Esophagus squamous epithelium (tissue), 4 donors: ENCODE results near the gene PIWIL4.

Source experiments
- POLR2A ChIP-seq, 4 donors: fragments of 450-650 bp; IDR thresholded peaks; one replicate each; pipeline ENCODE4 v1.6.1; 2017; ENCODE audit warnings: antibody characterized with exemption in 4 of 4, mild to moderate bottlenecking in 4 of 4, moderate library complexity in 3 of 4
- TF ChIP-seq, protein P1 (sequence below), 6 experiments: fragments of 450-650 bp in 4 of 6; fragments of 200-600 bp in 2 of 6; sonication (generic) in 2 of 6; IDR thresholded peaks; one replicate each; pipeline ENCODE4 v1.5.1; 2016 to 2019; ENCODE audit warnings: antibody characterized with exemption in 6 of 6, mild to moderate bottlenecking in 4 of 6, moderate library complexity in 4 of 6

DNA sequence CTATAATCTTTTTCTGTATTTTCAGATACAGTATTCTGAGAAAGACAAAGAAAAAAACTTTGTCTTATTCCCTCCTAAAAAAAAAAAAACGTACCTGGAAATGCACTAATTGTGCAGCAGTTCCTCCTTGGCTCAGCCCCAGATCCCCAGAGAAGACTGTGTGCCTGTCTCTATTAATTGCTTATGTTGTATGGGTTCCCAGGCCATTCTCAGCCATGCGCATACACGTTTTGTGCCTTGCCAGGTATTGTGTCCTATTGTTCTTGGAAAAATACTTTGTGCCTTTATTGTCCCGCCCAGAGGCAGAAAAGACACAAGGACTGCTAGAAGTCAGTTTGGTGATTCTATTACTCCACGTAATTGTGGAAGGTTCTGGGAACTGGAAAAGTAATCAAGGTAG lies 91.2 kb downstream of the PIWIL4 start:
- TF ChIP-seq, protein P1, sequence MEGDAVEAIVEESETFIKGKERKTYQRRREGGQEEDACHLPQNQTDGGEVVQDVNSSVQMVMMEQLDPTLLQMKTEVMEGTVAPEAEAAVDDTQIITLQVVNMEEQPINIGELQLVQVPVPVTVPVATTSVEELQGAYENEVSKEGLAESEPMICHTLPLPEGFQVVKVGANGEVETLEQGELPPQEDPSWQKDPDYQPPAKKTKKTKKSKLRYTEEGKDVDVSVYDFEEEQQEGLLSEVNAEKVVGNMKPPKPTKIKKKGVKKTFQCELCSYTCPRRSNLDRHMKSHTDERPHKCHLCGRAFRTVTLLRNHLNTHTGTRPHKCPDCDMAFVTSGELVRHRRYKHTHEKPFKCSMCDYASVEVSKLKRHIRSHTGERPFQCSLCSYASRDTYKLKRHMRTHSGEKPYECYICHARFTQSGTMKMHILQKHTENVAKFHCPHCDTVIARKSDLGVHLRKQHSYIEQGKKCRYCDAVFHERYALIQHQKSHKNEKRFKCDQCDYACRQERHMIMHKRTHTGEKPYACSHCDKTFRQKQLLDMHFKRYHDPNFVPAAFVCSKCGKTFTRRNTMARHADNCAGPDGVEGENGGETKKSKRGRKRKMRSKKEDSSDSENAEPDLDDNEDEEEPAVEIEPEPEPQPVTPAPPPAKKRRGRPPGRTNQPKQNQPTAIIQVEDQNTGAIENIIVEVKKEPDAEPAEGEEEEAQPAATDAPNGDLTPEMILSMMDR (IDR thresholded peaks at IDR 0.05), result no peak
- TF ChIP-seq POLR2A (IDR thresholded peaks at IDR 0.05), result no peak
